GM19240 (cell line): ENCODE data around the gene DRD3.

Source experiments
- DNase-seq: peaks from one replicate; pipeline ENCODE4 v3.0.0; 2011; ENCODE audit warnings: low spot score; ENCODE audit not compliant: insufficient read length

DRD3 gene

GRCh38 chr3:114178770-114179368, at the start of gene DRD3:
Gene DRD3, minus strand, starts transcription at chr3:114179052. Its CDS starts 7,060 bp downstream, at chr3:114171992.
- DNase-seq, result no peak

GRCh38 chr3:114227076-114227475, 48.2 kb upstream of the DRD3 start:
- DNase-seq, result no peak

- DNase-seq, result no peak
These were observed 47.5 kb upstream of the DRD3 start for GRCh38 chr3:114226313-114226712.

- DNase-seq, result no peak
These were observed 44.3 kb upstream of the DRD3 start for GRCh38 chr3:114223143-114223542.

- no peak for DNase-seq
These were observed 43.0 kb upstream of the DRD3 start for GRCh38 chr3:114221881-114222264.

- no peak for DNase-seq
These were observed 42.5 kb upstream of the DRD3 start for GRCh38 chr3:114221165-114221880.

- no peak for DNase-seq
These were observed 40.9 kb upstream of the DRD3 start for GRCh38 chr3:114219741-114220140.

GRCh38 chr3:114218578-114219185, 39.8 kb upstream of the DRD3 start:
- DNase-seq, result no peak

- no peak for DNase-seq
These were observed 39.2 kb upstream of the DRD3 start for GRCh38 chr3:114218006-114218405.

GRCh38 chr3:114217266-114217665, 38.4 kb upstream of the DRD3 start:
- no peak for DNase-seq

- no peak for DNase-seq
These were observed 37.5 kb upstream of the DRD3 start for GRCh38 chr3:114216186-114216970.

GRCh38 chr3:114214542-114215341, 35.9 kb upstream of the DRD3 start:
- DNase-seq, result no peak

GRCh38 chr3:114213627-114214541, 35.0 kb upstream of the DRD3 start:
- peak; percentile 48 for DNase-seq

GRCh38 chr3:114213292-114213626, 34.4 kb upstream of the DRD3 start:
- DNase-seq, result no peak

- DNase-seq, result no peak
These were observed 33.8 kb upstream of the DRD3 start for GRCh38 chr3:114212646-114213045.

- no peak for DNase-seq
These were observed 28.9 kb upstream of the DRD3 start for GRCh38 chr3:114207768-114208167.

- DNase-seq, result no peak
These were observed 27.5 kb upstream of the DRD3 start for GRCh38 chr3:114206342-114206741.

- no peak for DNase-seq
These were observed 26.7 kb upstream of the DRD3 start for GRCh38 chr3:114205541-114205940.

- DNase-seq, result no peak
These were observed 15.9 kb upstream of the DRD3 start for GRCh38 chr3:114194750-114195149.

GRCh38 chr3:114192136-114192535, 13.3 kb upstream of the DRD3 start:
- DNase-seq, result no peak
